OCI-LY1 (cell line): ENCODE measurements around the gene DOCK4.

Source experiments
- H2AFZ ChIP-seq: fragments of 200-600 bp; sonication (generic), shearing (Covaris generic); 2 replicates; pipeline ENCODE4 v1.6.0; 2014; ENCODE audit warnings: antibody characterized with exemption, mild to moderate bottlenecking, low read length
- H3F3A ChIP-seq: fragments of 200-600 bp; sonication (generic), shearing (Covaris generic); 2 replicates; pipeline ENCODE4 v1.6.0; 2014; ENCODE audit warnings: mild to moderate bottlenecking, antibody characterized with exemption, low read length, moderate library complexity; ENCODE audit not compliant: insufficient read depth
- H3K27ac ChIP-seq: fragments of 200-600 bp; sonication (generic); 2 replicates; pipeline ENCODE4 v1.5.1; 2014; ENCODE audit warnings: low read length, mixed run types, mild to moderate bottlenecking, low read depth; ENCODE audit not compliant: poor library complexity, severe bottlenecking
- H3K27me3 ChIP-seq: fragments of 200-600 bp; sonication (generic); 2 replicates; pipeline ENCODE4 v1.6.0; 2014; ENCODE audit warnings: antibody characterized with exemption, mild to moderate bottlenecking, low read length, moderate library complexity; ENCODE audit not compliant: insufficient read depth
- H3K36me3 ChIP-seq: fragments of 200-600 bp; sonication (generic); 2 replicates; pipeline ENCODE4 v1.6.1; 2014; ENCODE audit warnings: mild to moderate bottlenecking, antibody characterized with exemption, low read length, moderate library complexity, mixed read lengths; ENCODE audit not compliant: insufficient read depth
- H3K4me1 ChIP-seq: fragments of 200-600 bp; sonication (generic); 2 replicates; pipeline ENCODE4 v1.5.1; 2014; ENCODE audit warnings: mild to moderate bottlenecking, low read length, moderate library complexity; ENCODE audit not compliant: insufficient read depth, severe bottlenecking
- H3K4me2 ChIP-seq: fragments of 200-600 bp; sonication (generic), shearing (Covaris generic); 2 replicates; pipeline ENCODE4 v1.6.1; 2014; ENCODE audit warnings: low read length
- H3K4me3 ChIP-seq: fragments of 200-600 bp; sonication (generic); 2 replicates; pipeline ENCODE4 v1.5.1; 2014; ENCODE audit warnings: low read length, low read depth, mild to moderate bottlenecking, mixed read lengths; ENCODE audit not compliant: poor library complexity, severe bottlenecking
- H3K79me2 ChIP-seq: fragments of 200-600 bp; shearing (Covaris generic); 2 replicates; pipeline ENCODE4 v1.6.1; 2016; ENCODE audit warnings: mixed run types, low read length, mixed read lengths; ENCODE audit not compliant: insufficient read depth
- H3K9ac ChIP-seq: fragments of 200-600 bp; sonication (generic), shearing (Covaris generic); 2 replicates; pipeline ENCODE4 v1.6.1; 2014; ENCODE audit warnings: mild to moderate bottlenecking, low read length, mixed read lengths
- H3K9me2 ChIP-seq: fragments of 200-600 bp; sonication (generic), shearing (Covaris generic); 2 replicates; pipeline ENCODE4 v1.6.1; 2014; ENCODE audit warnings: low read depth, mild to moderate bottlenecking, low read length, mixed read lengths
- H3K9me3 ChIP-seq: fragments of 200-600 bp; shearing (Covaris generic); 2 replicates; pipeline ENCODE4 v1.6.1; 2014; ENCODE audit warnings: low read length, mixed read lengths
- H4K20me1 ChIP-seq: fragments of 200-600 bp; sonication (generic), shearing (Covaris generic); 2 replicates; pipeline ENCODE4 v1.6.0; 2016; ENCODE audit warnings: mild to moderate bottlenecking, low read length; ENCODE audit not compliant: insufficient read depth
- CTCF ChIP-seq: fragments of 200-600 bp; sonication (generic), shearing (Covaris generic); IDR thresholded peaks from 2 replicates; pipeline ENCODE4 v1.5.1; 2017; ENCODE audit warnings: mild to moderate bottlenecking, antibody characterized with exemption, low read length, moderate library complexity, mixed read lengths
- EZH2 ChIP-seq: fragments of 200-600 bp; sonication (generic), shearing (Covaris generic); IDR thresholded peaks from 2 replicates; pipeline ENCODE4 v1.8.0; 2017; ENCODE audit warnings: borderline replicate concordance, mixed run types, mild to moderate bottlenecking, antibody characterized with exemption, low read length, moderate library complexity, mixed read lengths

Gene DOCK4

GRCh38 chr7:111903016-111903415 is 303.2 kb downstream of the DOCK4 start:
- no peaks in the 10 kb centered on the region for H3K9me3 ChIP-seq
- no peaks in the 10 kb centered on the region for H3K79me2 ChIP-seq
- TF ChIP-seq EZH2, result no peak
- no peak for TF ChIP-seq CTCF
- no peaks in the 10 kb centered on the region for H3K36me3 ChIP-seq
- no peaks in the 10 kb centered on the region for H4K20me1 ChIP-seq
- no peaks in the 10 kb centered on the region for H3K9me2 ChIP-seq
- no peak overlapping the region for H3K4me3 ChIP-seq
- H3K9ac ChIP-seq, result no peak overlapping the region
- no peak overlapping the region for H3K27ac ChIP-seq
- no peak overlapping the region for H3K4me2 ChIP-seq
- H3F3A ChIP-seq, result no peaks in the 10 kb centered on the region
- H3K27me3 ChIP-seq, result no peaks in the 10 kb centered on the region
- H2AFZ ChIP-seq, result no peak overlapping the region
- no peaks in the 10 kb centered on the region for H3K4me1 ChIP-seq

DNA sequence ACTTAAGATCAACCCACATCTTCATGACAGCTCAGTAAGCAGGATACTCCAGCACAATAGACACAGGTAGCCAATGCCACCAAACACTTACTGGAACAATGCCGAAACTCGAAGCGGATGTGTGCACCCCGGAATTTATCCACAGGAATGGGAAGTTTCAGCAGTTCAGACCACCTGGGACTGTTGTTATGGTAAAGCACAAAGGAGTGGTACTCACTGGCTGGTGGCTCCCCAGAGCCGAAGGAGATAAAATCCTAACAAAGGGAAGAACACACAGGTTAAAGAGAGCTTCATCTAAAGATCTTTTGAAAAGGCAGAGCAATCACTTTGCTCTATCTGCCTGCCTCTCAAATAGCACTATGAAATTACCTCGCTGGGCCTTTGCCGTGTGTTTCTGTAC is 305.9 kb downstream of the DOCK4 start:
- Histone ChIP-seq H3K9me2 (no peaks in the 10 kb centered on the region), H3K27ac (no peak overlapping the region), H3K4me1 (no peaks in the 10 kb centered on the region), H3K27me3 (no peaks in the 10 kb centered on the region), H3K9me3 (no peaks in the 10 kb centered on the region), H3K4me2 (no peak overlapping the region), H2AFZ (no peak overlapping the region), H3K79me2 (no peaks in the 10 kb centered on the region), H3K4me3 (no peak overlapping the region), H3F3A (no peaks in the 10 kb centered on the region), H3K36me3 (no peaks in the 10 kb centered on the region), H4K20me1 (no peaks in the 10 kb centered on the region), H3K9ac (no peak overlapping the region)
- TF ChIP-seq CTCF (no peak), EZH2 (no peak)

DNA sequence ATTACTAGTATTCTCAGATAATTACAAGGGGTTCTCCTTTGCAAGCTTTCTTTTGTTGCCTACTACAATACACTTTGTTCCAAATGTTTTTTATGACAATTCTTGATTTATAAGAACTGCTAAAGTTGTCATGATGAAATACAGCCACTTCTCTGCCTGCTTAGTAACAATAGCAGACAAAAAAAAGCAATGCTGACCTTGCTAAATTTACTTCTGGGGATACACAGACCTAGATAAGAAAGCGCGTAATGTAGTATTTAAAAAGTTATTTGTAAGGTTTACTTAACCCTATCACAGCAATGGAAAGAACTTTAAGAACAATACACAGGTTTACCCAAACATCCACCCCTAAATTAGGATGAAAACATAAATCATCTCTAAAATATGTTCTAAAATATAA is 311.1 kb downstream of the DOCK4 start:
- no peaks in the 10 kb centered on the region for H3K4me1 ChIP-seq
- no peaks in the 10 kb centered on the region for H3K9me2 ChIP-seq
- H3K79me2 ChIP-seq, result no peaks in the 10 kb centered on the region
- no peak overlapping the region for H2AFZ ChIP-seq
- no peaks in the 10 kb centered on the region for H3K27me3 ChIP-seq
- H3K4me3 ChIP-seq, result no peak overlapping the region
- no peak overlapping the region for H3K4me2 ChIP-seq
- no peak overlapping the region for H3K9ac ChIP-seq
- H3F3A ChIP-seq, result no peaks in the 10 kb centered on the region
- no peaks in the 10 kb centered on the region for H3K36me3 ChIP-seq
- no peaks in the 10 kb centered on the region for H3K9me3 ChIP-seq
- TF ChIP-seq EZH2 (no peak), CTCF (no peak)
- no peak overlapping the region for H3K27ac ChIP-seq
- H4K20me1 ChIP-seq, result no peaks in the 10 kb centered on the region
